GM18526 (cell line): ENCODE results near the gene TMEM8B.

Experiments
- POLR2A ChIP-seq: IDR thresholded peaks from 3 replicates; pipeline ENCODE4 v1.6.1; 2011; ENCODE audit not compliant: insufficient read length; ENCODE audit errors: extremely low read depth

Gene TMEM8B

DNA sequence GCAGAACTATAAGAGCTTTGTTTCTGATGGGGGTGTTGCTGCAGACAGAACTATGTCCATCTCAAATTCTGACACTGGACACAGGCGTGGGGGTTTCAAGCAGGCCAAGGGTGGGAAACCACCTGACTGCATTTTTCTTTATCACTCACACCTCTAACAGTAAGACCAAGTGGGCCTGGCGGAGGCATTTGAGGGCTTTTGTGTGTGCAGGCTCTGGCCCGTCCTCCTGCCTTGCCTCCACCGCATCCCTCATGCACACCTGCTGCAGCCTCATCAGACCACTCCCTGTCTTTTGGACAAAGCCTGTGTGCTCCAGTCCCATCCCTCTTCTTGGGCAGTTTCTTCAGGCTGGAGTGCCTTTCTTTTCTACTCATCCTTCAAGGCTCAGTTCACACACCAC, 33.3 kb downstream of the TMEM8B start:
- no peak for TF ChIP-seq POLR2A

DNA sequence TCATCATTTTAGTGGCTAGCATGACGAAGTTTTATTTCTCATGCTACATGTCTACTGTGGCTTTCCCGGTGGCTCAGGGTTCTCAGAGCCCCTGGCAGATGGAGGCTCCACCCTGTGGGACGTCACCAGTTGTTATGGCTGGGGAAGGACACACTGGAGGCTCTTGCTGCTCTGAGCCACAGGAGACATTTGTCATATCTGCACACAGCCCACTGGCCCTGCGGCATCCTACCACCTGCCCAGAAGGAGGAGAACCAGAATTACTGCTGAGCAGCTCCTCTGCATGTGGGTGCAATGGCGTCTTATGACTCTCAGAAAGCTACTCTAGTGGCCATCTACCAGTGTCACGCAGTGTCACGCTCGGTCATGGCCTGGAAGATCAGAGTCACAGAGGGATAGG, 34.6 kb downstream of the TMEM8B start:
- no peak for TF ChIP-seq POLR2A

DNA sequence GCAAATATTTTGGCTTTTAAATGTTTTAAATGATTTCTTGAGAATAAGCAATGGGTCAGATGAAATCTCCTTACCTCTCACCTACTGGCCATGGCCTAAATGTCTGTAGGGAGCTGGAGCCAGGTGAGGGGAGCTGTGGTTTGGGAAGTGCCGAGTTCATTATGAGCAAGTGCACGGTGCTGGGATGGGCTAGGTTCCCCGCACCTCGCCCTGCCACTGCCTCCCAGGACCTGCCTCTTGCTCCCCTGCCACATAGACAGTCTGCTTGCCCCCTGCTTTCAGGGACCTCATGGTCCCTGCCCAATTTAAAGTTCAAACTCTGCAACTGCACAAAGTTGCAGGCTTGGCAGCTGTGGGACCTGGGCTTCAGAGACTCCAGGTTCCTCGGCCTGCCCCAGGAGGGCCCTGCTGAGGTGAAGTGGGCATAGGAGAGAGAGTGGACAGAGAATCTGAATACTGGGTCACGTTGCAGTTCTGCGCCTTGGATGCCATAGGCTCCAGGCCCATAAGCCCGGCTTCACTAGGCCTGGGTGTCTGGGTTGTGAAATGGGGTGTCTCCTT, 35.7 kb downstream of the TMEM8B start:
- no peak for TF ChIP-seq POLR2A

DNA sequence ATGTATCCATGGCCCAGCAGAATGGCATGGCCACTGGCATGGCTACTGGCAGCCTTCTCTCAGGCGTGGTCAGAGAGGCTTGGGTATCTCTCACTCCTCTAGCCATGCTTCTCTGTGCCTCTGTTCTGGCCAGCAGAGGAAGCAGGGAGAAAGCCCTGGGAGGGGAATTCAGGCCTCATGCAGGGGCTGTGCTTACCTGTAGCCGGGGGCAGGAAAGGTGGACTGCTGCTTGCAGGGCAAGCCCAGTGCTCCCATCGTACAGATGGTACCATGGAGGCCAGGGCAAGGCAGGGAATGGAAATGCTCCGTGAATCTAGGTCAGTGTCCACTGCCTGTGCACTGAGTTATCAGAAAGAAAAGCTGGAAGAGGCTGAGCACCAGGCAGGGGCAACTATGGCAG, 38.5 kb downstream of the TMEM8B start:
- TF ChIP-seq POLR2A = no peak

DNA sequence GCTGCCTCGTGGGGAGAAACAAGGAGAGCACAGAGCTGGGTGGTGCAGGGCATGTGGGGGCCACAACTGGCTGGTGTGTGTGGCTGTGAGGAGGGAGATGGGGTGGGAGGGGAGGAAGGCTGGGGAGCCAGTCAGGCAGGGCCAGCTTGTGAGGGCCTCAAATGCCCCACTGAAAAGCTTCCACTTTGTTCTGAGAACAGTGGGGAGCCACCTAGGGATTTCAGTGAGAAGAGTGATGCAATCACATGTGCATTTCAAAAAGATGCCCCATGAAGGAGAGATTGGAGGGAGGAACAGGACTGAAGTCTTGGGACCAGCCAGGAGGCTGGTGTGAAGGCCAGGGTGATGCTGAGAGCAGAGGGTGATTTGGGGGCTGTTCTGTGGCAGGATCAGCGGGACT, 39.9 kb downstream of the TMEM8B start:
- TF ChIP-seq POLR2A = no peak

DNA sequence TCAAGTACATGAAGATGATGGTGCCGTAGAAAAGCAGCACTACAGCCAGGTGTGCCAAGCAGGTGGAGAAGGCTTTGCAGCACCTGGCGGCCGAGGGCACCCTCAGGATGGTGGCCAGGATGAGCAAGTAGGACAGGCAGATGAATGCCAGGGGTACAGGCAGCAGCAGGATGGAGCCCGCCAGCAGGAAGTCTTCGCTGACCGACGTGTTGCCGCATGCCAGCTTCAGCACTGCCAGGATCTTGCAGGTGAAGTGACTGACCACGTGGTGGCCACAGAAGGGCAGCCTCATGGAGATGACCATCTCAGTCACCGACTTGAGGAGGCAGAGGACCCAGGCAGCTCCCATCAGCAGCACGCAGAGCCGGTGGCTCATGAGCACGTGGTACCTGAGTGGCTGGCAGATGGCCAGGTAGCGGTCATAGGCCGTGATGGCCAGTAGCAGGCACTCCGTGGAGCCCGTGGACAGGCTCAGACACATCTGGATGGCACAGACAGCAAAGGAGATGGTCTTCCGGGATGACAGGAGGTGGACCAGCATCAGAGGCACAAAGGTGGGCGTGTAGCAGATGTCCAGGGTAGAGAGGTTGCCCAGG, 40.7 kb downstream of the TMEM8B start:
- TF ChIP-seq POLR2A = no peak

DNA sequence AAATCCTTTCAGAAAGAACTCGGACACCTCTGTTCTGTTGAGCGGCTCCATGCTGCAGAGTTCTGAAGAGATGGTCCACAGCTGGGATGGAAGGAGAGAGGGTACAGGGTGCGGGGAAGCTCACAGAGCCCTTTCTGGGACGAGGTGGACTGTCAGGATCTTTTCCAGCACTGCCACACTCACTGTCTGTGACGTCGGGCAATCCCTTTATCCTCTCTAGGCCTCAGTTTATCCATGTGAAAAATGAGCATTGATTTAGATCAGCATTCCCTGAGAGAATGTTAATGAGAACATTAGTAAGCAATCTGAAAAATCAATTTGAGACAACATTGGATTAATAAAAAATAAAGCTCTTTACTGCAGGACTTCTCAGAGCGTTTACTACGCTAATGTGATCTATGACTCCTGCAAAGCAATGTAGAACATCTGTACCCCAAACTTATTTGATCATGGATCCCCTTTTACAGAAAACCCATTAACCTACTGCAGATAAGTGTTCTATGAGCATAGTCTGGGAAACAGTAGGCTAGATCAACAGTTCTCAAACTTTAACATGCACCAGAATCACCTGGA, 41.4 kb downstream of the TMEM8B start, which contains the start of gene OR13J1:
TSS of gene OR13J1 (minus strand) at position 51 of the 573 bp plus-strand sequence. CDS start at position 51, 0 bp downstream.
- TF ChIP-seq POLR2A = no peak

DNA sequence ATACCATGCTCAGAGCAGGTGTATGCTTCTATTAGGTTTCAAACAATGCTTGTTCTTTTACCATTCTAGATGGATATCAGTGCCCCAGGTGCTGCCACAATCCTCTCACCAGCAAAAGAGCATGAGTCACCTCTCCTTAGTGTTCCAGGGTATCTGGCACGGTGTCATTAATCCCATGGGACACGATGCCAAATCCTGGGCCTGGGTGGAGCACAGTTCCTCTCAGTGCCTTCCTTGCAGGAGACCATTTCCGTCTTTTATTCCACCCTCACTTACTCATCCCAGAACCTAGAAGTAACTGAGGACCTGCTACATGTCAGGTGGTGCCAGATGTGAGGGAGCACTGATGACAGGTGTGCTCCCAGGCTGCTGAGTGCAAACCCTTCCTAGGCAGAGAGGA, 42.5 kb downstream of the TMEM8B start:
- TF ChIP-seq POLR2A = no peak

DNA sequence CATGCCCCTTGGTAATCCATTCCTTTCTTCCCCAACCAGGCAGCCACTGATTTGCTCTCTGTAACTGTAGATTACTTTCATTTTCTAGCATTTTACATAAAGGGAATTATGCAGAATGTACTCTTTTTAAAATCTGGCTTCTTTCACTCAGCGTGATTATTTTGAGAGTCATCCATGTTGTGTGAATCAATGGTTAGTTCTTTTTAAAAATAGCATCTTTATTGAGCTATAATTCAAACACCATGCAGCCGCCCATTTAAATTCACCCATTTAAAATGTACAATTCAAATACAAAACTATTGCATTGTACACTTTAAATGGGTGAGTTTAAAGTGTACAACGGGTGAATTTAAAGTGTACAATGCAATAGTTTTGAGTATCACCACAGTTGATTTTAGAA, 43.5 kb downstream of the TMEM8B start:
- no peak for TF ChIP-seq POLR2A

DNA sequence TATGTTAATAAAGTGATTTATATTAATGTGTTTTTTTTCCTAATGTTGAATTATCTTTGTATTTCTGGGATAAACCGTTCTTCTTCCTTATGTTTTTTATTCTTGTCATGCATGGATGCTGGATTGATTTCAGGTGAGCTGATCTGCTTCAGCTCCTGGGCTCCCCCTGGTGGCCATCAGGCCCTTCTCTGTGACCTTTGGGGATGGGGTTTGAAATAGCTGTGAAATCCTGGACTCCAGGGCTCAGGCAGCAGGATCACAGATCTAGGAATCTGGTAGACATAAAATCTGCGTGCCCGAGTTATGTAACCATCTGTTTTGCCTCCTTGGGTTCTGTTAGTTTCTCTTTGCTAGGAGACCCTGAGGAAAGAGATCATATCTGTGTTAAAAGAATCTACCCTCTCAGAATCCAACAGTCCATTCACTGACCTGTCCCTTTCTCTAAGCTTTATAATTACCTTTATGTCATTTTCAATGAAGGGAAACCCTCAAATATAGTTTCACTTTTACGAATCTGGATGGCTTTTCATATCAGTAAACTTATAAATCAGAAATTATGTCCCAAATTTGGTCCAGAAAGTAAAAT, 53.3 kb downstream of the TMEM8B start:
- no peak for TF ChIP-seq POLR2A

DNA sequence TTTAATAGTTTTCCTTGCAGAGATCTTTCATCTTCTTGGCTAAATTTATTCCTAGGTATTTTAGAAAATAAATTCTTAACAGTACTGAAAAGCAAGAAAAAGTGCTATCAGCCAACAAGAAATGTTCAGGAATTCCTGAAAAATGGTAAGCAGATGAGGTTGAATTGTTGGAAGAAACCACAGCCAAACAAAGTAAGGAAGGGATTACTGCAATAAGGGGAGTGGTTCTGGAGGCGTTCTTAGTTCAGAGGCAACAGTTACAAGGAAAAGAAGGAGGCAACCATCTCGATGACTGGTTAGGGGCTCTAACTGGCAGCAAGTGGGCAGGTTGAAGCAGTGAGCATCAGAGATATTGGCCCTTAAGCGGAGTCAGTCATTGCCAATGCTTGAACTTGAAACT, 54.0 kb downstream of the TMEM8B start:
- no peak for TF ChIP-seq POLR2A

DNA sequence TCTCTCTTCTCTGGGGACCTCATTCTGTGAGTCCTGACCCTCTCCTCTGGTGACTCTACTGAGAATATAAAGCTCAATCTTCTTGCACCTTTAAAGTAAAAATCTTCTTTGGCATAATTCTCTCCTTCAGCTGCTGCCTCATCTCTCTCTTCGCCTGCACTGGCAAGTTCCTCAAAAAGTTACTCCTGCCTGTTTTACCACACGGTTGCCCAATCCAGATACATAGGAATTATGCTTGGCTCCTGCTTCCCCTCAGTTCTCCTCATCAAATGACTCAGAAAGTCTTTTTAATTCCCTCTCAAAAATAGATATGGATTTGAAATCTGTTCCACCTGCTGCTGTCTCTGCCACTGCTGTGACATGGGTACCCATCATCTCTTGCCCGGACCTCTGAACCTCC, 62.6 kb downstream of the TMEM8B start:
- no peak for TF ChIP-seq POLR2A

DNA sequence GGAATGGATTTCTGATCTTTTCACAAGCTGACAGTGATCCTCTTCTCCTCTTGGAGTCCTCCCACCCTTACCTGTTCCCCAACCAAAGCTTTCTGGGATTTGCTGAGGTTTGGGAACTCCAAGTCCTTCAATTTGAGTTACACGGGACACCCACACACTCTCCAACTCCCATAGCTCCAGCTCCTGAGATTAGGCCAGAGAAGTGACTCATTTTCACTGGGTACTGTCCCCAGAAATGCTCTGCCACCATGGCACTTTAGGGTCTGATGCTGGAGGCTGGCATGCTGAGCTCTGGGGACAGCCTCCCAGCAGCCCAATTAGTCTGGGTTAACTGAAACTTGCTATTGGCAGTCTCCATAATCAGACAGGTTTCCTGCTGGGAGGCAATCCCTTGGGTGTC, 63.0 kb downstream of the TMEM8B start:
- TF ChIP-seq POLR2A = no peak

DNA sequence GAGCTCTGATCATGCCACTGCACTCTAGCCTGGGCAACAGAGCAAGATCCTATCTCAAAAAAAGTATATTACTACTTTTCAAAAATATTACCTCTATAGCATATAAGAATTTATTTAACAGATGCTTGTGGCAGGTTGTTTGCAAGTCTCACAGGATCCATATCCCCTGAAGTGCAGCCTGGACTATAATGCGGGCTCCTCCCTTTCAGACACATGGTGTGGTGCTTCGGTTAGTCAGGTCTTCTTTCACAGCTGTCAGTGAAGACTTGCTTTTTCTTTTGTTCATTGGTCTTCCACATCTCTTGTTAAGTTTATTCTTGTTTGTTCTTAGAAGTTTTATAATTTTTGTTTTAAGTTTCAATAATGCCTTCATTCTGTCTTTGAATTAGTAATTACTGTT, 67.5 kb downstream of the TMEM8B start:
- TF ChIP-seq POLR2A = no peak

DNA sequence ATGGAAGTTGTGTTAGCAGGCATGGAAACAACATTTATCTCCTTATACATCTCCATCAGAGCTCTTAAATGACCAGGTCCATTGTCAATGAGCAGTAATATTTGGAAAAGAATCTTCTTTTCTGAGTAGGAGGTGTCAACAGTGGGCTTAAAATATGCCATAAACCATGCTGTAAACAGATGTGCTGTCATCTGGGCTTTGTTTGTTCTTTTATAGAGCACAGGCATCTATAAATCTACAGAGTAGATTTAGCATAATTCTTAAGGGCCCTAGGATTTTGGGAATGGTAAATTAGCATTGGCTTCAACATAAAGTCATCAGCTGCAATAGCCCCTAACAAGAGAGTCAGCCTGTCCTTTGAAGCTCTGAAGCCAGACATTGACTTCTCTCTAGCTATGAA, 69.3 kb downstream of the TMEM8B start:
- no peak for TF ChIP-seq POLR2A

DNA sequence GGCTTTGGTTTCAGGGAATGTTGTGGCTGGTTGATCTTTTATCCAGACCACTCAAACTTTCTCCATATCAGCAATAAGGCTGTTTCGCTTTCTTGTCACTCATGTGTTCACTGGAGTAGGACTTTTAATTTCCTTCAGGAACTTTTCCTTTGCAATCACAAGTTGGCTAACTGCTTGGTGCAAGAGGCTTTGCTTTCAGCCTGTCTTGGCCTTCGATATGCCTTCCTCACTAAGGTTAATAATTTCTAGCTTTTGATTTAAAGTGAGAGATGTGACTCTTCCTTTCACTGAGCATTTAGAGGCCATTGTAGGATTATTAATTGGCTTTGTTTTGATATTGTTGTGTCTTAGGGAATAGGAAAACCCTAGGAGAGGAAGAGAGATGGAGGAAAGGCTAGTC, 70.0 kb downstream of the TMEM8B start:
- TF ChIP-seq POLR2A = no peak
